Calu3 (cell line): ENCODE measurements around the gene GPATCH8. TPM values are rescaled to one million over a fixed set of nuclear protein-coding genes. Genes with fewer than 3 reads are reported as not detected.
"Not testable (repeated sequence)": the region's sequence is repeated elsewhere in the genome, so short reads cannot be mapped to it uniquely, and the experiment has no call there.

Experiments
- BruUV-seq: library from RNA; stranded (reverse); fragments of 400-500 nt; replicated peaks from 2 replicates; lab custom pipeline; 2021; lab: Mats Ljungman, UMichigan
- CTCF ChIA-PET: fragments of 300-600 bp; sonication (Branson Sonifier 250); formaldehyde crosslinking; loops from one replicate; lab custom pipeline; 2022; ENCODE audit warnings: antibody characterized with exemption; lab: Charles Lee
- DNase-seq: peaks from one replicate; pipeline ENCODE4 v3.0.0; 2022
- H3K27ac Mint-ChIP-seq: one replicate; pipeline ENCODE4 v1.8.0; 2022; ENCODE audit warnings: mixed read lengths; ENCODE audit not compliant: unreplicated experiment
- H3K27me3 Mint-ChIP-seq: one replicate; pipeline ENCODE4 v1.8.0; 2022; ENCODE audit warnings: mixed read lengths; ENCODE audit not compliant: unreplicated experiment
- H3K36me3 Mint-ChIP-seq: one replicate; pipeline ENCODE4 v1.8.0; 2022; ENCODE audit warnings: mild to moderate bottlenecking, moderate library complexity, mixed read lengths; ENCODE audit not compliant: insufficient read depth, unreplicated experiment
- H3K4me1 Mint-ChIP-seq: one replicate; pipeline ENCODE4 v1.8.0; 2022; ENCODE audit warnings: mild to moderate bottlenecking, low read depth, mixed read lengths; ENCODE audit not compliant: unreplicated experiment
- H3K4me3 Mint-ChIP-seq: one replicate; pipeline ENCODE4 v1.8.0; 2022; ENCODE audit warnings: mild to moderate bottlenecking, low read depth, moderate library complexity, mixed read lengths; ENCODE audit not compliant: unreplicated experiment
- H3K9me3 Mint-ChIP-seq: one replicate; pipeline ENCODE4 v1.8.0; 2022; ENCODE audit warnings: low read depth, mixed read lengths; ENCODE audit not compliant: unreplicated experiment
- CTCF ChIP-seq: fragments of 200-600 bp; IDR thresholded peaks from one replicate; pipeline ENCODE4 v1.8.0; 2022; ENCODE audit warnings: antibody characterized with exemption; ENCODE audit not compliant: unreplicated experiment
- intact Hi-C: fragments of 100-400 bp; cut with micrococcal nuclease; formaldehyde crosslinking; loops from one replicate; pipeline ENCODE4 v1.10.0; 2022; ENCODE audit not compliant: unreplicated experiment
- total RNA-seq: library from RNA; stranded (reverse); gene quantifications from 2 replicates; pipeline ENCODE4 v1.2.3, GENCODE V29; 2022

GPATCH8 gene
- total RNA-seq, 1 experiment from 2014 or later = 60.1 TPM

GRCh38 chr17:44523672-44523972, 20.4 kb upstream of the GPATCH8 start:
- intact Hi-C loops = loop anchor here (2.0 kb wide), 1 partner anchor 123 kb away; no protein-coding TSS in a partner anchor
- BruUV-seq = no TSS peak
- Mint-ChIP-seq H3K27me3 (peaks cover 14% of the 10 kb centered on the region), H3K4me1 (no peaks in the 10 kb centered on the region), H3K4me3 (no peak overlapping the region), H3K36me3 (no peaks in the 10 kb centered on the region), H3K9me3 (no peaks in the 10 kb centered on the region), H3K27ac (peak overlapping the region; percentile 22)
- no peak for TF ChIP-seq CTCF
- CTCF ChIA-PET = interaction anchor here (0.6 to 2.3 kb wide), 25 partner anchors 9 to 625 kb away, joined by 3 to 14 read pairs (median 4); partner anchors contain the start of genes FAM171A2, GRN and HEXIM1
- no peak for DNase-seq

GRCh38 chr17:44522883-44523671, 19.9 kb upstream of the GPATCH8 start:
- intact Hi-C loops = loop anchor here (2.0 kb wide), 1 partner anchor 122 kb away; no protein-coding TSS in a partner anchor
- no peaks in the 10 kb centered on the region for H3K4me1 Mint-ChIP-seq
- H3K27me3 Mint-ChIP-seq = peaks cover 19% of the 10 kb centered on the region
- TF ChIP-seq CTCF = peak; percentile 85
- H3K9me3 Mint-ChIP-seq = no peaks in the 10 kb centered on the region
- CTCF ChIA-PET = interaction anchor here (0.6 to 2.3 kb wide), 26 partner anchors 9 to 625 kb away, joined by 3 to 14 read pairs (median 4); partner anchors contain the start of genes FAM171A2, GRN and HEXIM1
- peak; percentile 92 for DNase-seq
- H3K36me3 Mint-ChIP-seq = no peaks in the 10 kb centered on the region
- H3K27ac Mint-ChIP-seq = peak overlapping the region; percentile 22
- no TSS peak for BruUV-seq
- H3K4me3 Mint-ChIP-seq = no peak overlapping the region

- H3K4me3 Mint-ChIP-seq = no peak overlapping the region
- CTCF ChIA-PET = interaction anchor here (0.6 kb wide), 1 partner anchor 318 kb away, joined by 4 read pairs; the partner anchor contains the start of gene ATXN7L3
- DNase-seq = no peak
- TF ChIP-seq CTCF = no peak
- H3K4me1 Mint-ChIP-seq = no peaks in the 10 kb centered on the region
- BruUV-seq = no TSS peak
- H3K27me3 Mint-ChIP-seq = peaks cover 34% of the 10 kb centered on the region
- no peaks in the 10 kb centered on the region for H3K9me3 Mint-ChIP-seq
- H3K36me3 Mint-ChIP-seq = no peaks in the 10 kb centered on the region
- no peak overlapping the region for H3K27ac Mint-ChIP-seq
- intact Hi-C loops = no loop called here
These were observed 14.8 kb upstream of the GPATCH8 start for GRCh38 chr17:44518032-44518431.

- H3K4me3 Mint-ChIP-seq, BruUV-seq, intact Hi-C loops, H3K4me1 Mint-ChIP-seq, H3K27ac Mint-ChIP-seq, H3K36me3 Mint-ChIP-seq, DNase-seq, H3K9me3 Mint-ChIP-seq: not testable (repeated sequence)
- CTCF ChIA-PET = interaction anchor here (0.6 to 1.3 kb wide), 2 partner anchors 8 to 112 kb away, joined by 4 to 5 read pairs; partner anchors contain the start of gene GPATCH8
- H3K27me3 Mint-ChIP-seq = peaks cover 34% of the 10 kb centered on the region
These were observed 8.3 kb upstream of the GPATCH8 start for GRCh38 chr17:44511241-44512134.

GRCh38 chr17:44506939-44507604, 3.9 kb upstream of the GPATCH8 start:
- H3K27ac Mint-ChIP-seq, H3K4me1 Mint-ChIP-seq, DNase-seq, H3K9me3 Mint-ChIP-seq, H3K4me3 Mint-ChIP-seq, intact Hi-C loops, BruUV-seq: not testable (repeated sequence)
- Mint-ChIP-seq H3K27me3 (peaks cover 34% of the 10 kb centered on the region), H3K36me3 (peaks cover 18% of the 10 kb centered on the region)
- CTCF ChIA-PET = interaction anchor here (1.0 kb wide), 1 partner anchor 16 kb away, joined by 5 read pairs; no protein-coding TSS in a partner anchor
